Fibroblast of pulmonary artery (primary cell): Measurements from ENCODE around the gene IFIT3.
"Not testable (repeated sequence)": the region's sequence is repeated elsewhere in the genome, so short reads cannot be mapped to it uniquely, and the experiment has no call there.

Source experiments
- DNase-seq: peaks from one replicate; pipeline ENCODE4 v3.0.0-alpha.2; 2010; ENCODE audit warnings: low read depth
- H3K4me3 ChIP-seq: replicated peaks from 2 replicates; pipeline ENCODE4 v1.5.1; 2011; ENCODE audit warnings: low read depth, mild to moderate bottlenecking, control low read depth, low read length, moderate library complexity
- TF ChIP-seq, protein P1 (sequence below): IDR thresholded peaks from 2 replicates; pipeline ENCODE4 v1.5.1; 2011; ENCODE audit warnings: mild to moderate bottlenecking, control low read depth, low read length, inconsistent platforms; ENCODE audit errors: missing control alignments

Gene IFIT3

DNA sequence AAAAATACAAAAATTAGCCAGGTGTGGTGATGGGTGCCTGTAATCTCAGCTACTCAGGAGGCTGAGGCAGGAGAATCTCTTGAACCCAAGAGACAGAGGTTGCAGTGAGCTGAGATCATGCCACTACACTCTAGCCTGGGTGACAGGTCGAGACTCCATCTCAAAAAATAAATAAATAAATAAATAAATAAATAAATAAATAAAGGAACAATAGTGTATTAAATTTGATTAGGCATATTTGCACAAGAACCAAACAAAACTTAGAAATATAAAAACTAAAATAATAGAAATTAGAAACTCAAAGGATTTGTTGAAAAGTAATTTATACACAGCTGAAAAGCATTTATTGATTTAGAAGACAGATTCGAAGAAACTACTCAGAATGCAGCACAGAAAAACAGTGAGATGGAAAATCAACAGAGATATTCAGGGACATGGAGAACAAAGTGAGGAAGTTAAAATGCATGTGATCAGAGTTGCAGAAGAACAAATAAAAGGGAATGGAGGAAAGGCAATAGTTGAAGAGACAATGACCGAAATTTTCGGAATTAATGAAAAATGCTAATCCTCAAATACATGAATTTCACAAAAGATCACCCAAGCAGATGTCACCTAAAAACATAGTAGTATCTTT lies 17.7 kb downstream of the IFIT3 start:
- TF ChIP-seq, protein P1, sequence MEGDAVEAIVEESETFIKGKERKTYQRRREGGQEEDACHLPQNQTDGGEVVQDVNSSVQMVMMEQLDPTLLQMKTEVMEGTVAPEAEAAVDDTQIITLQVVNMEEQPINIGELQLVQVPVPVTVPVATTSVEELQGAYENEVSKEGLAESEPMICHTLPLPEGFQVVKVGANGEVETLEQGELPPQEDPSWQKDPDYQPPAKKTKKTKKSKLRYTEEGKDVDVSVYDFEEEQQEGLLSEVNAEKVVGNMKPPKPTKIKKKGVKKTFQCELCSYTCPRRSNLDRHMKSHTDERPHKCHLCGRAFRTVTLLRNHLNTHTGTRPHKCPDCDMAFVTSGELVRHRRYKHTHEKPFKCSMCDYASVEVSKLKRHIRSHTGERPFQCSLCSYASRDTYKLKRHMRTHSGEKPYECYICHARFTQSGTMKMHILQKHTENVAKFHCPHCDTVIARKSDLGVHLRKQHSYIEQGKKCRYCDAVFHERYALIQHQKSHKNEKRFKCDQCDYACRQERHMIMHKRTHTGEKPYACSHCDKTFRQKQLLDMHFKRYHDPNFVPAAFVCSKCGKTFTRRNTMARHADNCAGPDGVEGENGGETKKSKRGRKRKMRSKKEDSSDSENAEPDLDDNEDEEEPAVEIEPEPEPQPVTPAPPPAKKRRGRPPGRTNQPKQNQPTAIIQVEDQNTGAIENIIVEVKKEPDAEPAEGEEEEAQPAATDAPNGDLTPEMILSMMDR: no peak
- no peak overlapping the region for H3K4me3 ChIP-seq
- DNase-seq: no peak

DNA sequence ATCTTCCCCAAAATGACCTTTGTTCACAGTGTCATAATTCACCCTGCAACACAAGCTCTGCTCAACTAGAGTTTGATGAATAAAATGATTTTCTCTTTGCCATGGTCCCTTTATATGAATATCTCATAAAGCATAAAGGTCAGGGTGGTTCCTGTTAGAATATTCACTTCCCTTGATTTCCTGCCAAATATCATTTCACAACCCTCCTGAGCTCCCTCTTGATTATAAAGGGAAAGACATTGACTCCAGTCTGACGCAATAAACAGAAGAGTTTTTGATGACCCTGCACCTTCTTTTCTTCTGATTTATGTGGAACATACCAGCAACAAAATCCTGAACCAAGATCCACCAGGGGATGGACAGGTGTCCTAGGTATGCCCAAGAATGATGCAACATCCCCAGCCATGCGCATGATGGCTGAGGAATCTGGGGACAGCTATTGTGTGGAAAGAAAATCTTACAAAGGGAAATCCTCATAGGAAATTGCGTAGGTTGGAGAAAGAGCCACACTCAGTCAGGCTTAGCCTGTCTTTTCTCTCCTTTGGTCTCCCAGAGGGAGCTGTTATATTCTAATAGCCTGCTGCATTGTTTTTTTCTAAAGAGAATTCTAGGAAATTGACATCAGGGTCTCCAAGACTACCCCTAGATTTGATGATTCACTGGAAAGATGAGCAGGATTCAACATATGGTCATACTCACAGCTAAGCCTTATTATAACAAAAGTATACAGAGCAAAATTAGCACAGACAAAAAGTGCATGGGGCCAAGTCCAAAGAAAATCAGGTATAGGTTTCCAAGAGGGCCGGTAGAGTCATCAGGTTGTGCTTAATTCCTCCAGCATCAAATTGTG lies 18.8 kb downstream of the IFIT3 start:
- DNase-seq: peak; percentile 86
- TF ChIP-seq, protein P1: no peak
- no peak overlapping the region for H3K4me3 ChIP-seq

DNA sequence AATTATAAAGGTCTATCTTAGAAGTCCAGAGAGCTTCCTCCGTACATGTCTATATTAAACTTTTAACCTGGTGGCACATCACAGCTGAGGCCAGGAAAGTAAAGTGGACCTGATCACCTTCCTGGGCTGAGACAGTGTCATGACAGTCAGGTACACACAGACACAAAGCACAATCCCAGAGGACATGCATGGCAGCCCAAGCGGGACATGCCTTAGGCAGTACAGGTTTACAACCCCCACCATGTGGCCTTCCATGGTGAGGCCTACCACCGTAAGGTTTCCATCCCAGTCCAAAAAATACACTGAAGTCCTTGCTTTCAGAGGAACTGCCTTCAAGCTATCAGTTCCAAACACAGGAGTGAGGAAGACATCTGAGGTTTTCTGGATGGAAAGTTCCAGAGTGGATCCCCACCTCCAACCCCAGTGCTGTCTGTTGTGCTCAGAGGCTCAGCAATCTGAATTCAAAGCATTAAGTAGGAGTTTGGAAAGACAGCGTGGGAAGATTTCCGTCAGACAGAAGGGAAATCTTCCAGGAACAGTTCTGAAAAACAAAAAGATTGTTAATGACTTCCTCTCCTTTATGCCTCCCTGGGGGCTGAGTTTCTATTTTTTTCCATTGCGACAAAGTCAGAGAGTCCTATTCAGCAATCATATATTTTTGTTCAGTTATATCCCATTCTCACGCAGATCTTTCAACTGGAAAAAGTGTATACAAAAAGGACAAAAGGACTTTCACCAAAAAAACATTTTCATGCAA lies 20.1 kb downstream of the IFIT3 start:
- no peak overlapping the region for H3K4me3 ChIP-seq
- TF ChIP-seq, protein P1: no peak

DNA sequence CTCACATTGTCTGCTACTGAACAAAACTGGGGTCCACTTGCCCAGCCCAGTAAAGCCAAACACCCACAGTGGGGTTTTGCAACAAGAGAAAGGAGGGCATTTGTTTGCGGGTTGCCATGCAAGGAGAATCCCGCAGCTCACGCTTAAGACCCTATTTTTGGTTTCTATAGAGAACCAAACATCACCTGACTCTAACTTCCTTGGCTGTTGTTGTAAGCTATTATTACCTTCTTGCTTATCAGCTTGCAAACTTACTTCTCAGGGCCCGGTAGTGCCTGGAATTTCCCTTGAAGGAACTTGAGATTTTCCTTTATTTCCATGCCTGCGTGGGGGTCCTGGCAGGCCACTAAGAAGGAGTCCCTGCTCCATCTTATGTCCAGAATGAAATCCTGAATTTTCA lies 20.7 kb downstream of the IFIT3 start:
- no peak overlapping the region for H3K4me3 ChIP-seq
- no peak for DNase-seq
- TF ChIP-seq, protein P1: no peak

More for the DNA sequence above, 20.1 kb downstream of the IFIT3 start:
- peak; percentile 66 for DNase-seq

DNA sequence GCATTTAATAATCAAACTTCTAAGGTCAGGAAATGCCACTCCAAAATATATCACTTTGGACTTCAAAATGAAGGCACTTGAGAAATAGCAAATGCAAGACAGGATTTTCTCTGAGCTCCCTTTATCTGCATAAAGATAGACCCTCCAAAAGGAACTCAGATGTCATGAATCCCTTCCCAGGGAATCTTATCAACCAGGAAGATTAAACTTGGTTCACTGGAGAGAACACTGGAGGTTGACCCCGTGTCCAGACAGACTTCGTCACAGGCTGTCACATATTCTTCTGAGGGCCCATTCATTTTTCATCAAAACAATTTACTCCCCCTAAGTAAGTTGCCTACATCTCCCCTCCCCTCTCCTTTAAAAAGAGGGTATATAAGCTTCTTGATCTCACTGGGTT lies 21.2 kb downstream of the IFIT3 start:
- TF ChIP-seq, protein P1: no peak
- H3K4me3 ChIP-seq: no peak overlapping the region
- no peak for DNase-seq

DNA sequence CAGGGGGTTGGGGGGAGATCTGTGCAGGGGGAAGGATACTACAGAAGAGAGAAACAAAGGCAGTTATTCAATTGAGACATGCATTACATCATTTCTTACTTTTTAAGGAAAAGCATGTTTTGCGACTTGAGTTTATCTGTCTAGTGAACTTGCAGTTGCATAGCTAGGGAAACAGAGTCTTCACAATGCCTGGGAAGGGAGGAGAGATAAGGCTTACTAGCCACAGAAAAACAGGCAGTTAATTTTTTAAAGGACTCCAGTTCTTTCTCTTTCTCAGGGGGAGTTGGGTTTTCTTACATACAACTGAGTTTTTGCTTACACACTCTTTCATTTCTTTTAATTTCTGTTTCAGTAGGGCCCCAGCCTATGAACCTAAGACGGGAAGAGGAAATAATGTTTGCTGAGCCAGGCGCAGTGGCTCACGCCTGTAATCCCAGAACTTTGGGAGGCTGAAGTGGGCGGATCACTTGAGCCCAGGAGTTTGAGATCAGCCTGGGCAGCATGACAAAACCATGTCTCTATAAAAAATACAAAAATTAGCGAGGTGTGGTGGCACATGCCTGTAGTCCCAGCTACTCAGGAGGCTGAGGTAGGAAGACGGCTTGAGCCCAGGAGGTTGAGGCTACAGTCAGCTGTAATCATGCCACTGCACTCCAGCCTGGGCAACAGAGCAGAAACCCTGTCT lies 23.0 kb downstream of the IFIT3 start:
- DNase-seq, H3K4me3 ChIP-seq: not testable (repeated sequence)

DNA sequence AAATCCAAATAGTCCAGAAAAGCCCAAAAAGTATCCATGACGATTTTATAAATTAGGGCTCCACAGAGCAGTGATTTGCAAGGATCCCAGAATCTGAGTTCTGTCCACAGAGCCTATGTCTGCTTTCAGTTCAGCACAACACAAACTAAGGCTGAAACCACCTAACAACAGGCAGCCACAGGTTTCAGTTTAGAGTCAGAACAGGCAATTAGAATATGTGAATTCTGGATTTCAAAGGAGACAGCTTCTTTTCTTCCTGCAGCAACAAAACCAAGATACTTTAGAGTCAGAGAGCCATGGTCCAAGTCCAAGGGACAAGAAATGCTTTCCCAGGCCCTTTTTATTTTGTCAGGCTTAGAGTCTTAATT lies 23.6 kb downstream of the IFIT3 start:
- no peak overlapping the region for H3K4me3 ChIP-seq
- TF ChIP-seq, protein P1: no peak
- no peak for DNase-seq
